ENCODE measurements around the gene OSBPL6. TPM values are rescaled to one million over a fixed set of nuclear protein-coding genes. Genes with fewer than 3 reads are reported as not detected.

OSBPL6 gene
- total and polyA plus RNA-seq, 9 of the 15 experiments (the other 6 are each of a cell fraction or from before 2014, with no cell fraction given) = 3.4 to 12.7 (median 9.3) TPM

GRCh38 chr2:178428396-178428806 is 234.1 kb downstream of the OSBPL6 start (continued):
- no peak for TF ChIP-seq MBD1 (CRISPR knock-in tag; IDR thresholded peaks at IDR 0.05)
- TF ChIP-seq TBP (optimal IDR thresholded peaks at IDR 0.05; ENCODE audit: low read depth, low read length) = no peak
- peak; percentile 91 for TF ChIP-seq NFE2 (IDR thresholded peaks at IDR 0.05; ENCODE audit: low read depth)
- no peak for TF ChIP-seq ZNF347 (CRISPR knock-in tag; IDR thresholded peaks at IDR 0.05; ENCODE audit: low read depth)
- TF ChIP-seq ZBTB34 (CRISPR knock-in tag; IDR thresholded peaks at IDR 0.05) = no peak
- no peak for TF ChIP-seq MIER1 (IDR thresholded peaks at IDR 0.05; ENCODE audit: low read depth)
- TF ChIP-seq NFE2L1 (tag; IDR thresholded peaks at IDR 0.05; ENCODE audit: borderline replicate concordance, low read depth) = no peak
- TF ChIP-seq ATF1 (CRISPR knock-in tag; IDR thresholded peaks at IDR 0.05) = no peak
- peak; percentile 45 for TF ChIP-seq ATF1 (tag; IDR thresholded peaks at IDR 0.05)
- no peak for TF ChIP-seq PPARD (CRISPR knock-in tag; IDR thresholded peaks at IDR 0.05)
- TF ChIP-seq FOXO4 (CRISPR knock-in tag; IDR thresholded peaks at IDR 0.05) = no peak
- TF ChIP-seq SMAD4 (CRISPR knock-in tag; conservative IDR thresholded peaks at IDR 0.05) = no peak; the same call in 1 of the 2 replicates
- TF ChIP-seq E2F5 (CRISPR knock-in tag; IDR thresholded peaks at IDR 0.05) = no peak
- no peak for TF ChIP-seq ZNF431 (CRISPR knock-in tag; IDR thresholded peaks at IDR 0.05)
- TF ChIP-seq NRF1 (conservative IDR thresholded peaks at IDR 0.05 in 1 of 2, IDR thresholded peaks at IDR 0.05 in 1 of 2) = 0 out of 4 replicates have a peak, but pooled peaks of 1 of the 2 experiments have one; percentile 17
- no peak for TF ChIP-seq ZNF717 (CRISPR knock-in tag; IDR thresholded peaks at IDR 0.05)
- no peak for TF ChIP-seq POLR2AphosphoS2 (IDR thresholded peaks at IDR 0.05; ENCODE audit: low read length)
- TF ChIP-seq XRCC5 (IDR thresholded peaks at IDR 0.05; ENCODE audit: low read depth, low read length) = no peak
- no peak for TF ChIP-seq ZBTB5 (IDR thresholded peaks at IDR 0.05)
- peak; percentile 57 for TF ChIP-seq RBBP5 (IDR thresholded peaks at IDR 0.05; ENCODE audit: borderline replicate concordance, insufficient read depth, low read length, poor library complexity, severe bottlenecking)
- TF ChIP-seq NR2C2 (CRISPR knock-in tag; IDR thresholded peaks at IDR 0.05) = no peak
- TF ChIP-seq NR2C2 (tag; IDR thresholded peaks at IDR 0.05) = peak; percentile 52; the same call in 1 of the 2 replicates
